Endometrial microvascular endothelial cells (primary cell): Measurements from ENCODE around the gene MACC1. TPM values are rescaled to one million over a fixed set of nuclear protein-coding genes. Genes with fewer than 3 reads are reported as not detected.

Experiments
- in situ Hi-C: cut with HindIII; loops from 2 replicates; pipeline ENCODE4 v1.10.0; 2017; ENCODE audit warnings: low sequenced_read_pairs, low pct_unique_long_range_greater_than_20kb; ENCODE audit errors: inconsistent ontology term
- total RNA-seq: library from RNA; depleted of rRNA; stranded (reverse); fragments of >200 nt; gene quantifications from one replicate; pipeline ENCODE4 v1.2.3, GENCODE V29; 2015; ENCODE audit errors: inconsistent ontology term

MACC1 gene, protein sequence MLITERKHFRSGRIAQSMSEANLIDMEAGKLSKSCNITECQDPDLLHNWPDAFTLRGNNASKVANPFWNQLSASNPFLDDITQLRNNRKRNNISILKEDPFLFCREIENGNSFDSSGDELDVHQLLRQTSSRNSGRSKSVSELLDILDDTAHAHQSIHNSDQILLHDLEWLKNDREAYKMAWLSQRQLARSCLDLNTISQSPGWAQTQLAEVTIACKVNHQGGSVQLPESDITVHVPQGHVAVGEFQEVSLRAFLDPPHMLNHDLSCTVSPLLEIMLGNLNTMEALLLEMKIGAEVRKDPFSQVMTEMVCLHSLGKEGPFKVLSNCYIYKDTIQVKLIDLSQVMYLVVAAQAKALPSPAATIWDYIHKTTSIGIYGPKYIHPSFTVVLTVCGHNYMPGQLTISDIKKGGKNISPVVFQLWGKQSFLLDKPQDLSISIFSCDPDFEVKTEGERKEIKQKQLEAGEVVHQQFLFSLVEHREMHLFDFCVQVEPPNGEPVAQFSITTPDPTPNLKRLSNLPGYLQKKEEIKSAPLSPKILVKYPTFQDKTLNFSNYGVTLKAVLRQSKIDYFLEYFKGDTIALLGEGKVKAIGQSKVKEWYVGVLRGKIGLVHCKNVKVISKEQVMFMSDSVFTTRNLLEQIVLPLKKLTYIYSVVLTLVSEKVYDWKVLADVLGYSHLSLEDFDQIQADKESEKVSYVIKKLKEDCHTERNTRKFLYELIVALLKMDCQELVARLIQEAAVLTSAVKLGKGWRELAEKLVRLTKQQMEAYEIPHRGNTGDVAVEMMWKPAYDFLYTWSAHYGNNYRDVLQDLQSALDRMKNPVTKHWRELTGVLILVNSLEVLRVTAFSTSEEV
- not detected for total RNA-seq

DNA sequence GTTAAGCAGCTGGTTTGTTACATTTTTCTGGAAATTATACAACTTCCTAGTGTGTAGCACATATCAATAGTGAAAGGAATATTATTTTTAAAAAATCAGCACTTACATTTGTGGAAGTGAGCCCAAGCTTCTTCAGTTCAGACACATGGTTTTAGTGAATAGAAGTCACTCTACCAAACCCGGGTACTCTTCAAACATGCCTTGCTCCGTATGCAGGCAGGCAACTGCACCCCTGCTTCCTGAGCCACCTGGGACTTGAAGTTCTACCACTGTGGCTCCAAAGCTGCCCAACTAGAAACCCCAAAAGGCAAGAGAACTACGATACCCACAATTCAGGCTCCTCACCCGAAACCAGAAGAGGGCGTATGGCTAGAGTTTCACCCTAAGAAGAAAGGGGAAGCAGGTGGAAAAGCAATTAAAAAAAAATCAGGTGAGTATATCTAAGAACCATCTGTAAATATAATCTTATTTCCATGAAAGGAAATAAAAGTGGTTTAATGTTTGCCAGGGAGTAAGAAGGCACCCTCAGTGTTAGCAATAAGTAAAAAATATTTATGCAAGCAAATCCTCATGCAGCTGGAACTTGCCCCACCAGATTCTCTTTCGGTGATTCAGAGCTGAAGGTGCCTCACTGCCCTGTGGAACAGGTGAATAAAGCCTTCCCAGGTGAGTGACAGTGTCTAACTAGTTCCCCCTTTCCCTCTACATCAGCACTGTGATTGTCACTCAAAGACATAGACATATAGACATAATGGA lies at the start of gene MACC1:
Gene MACC1, minus strand, starts transcription at position 192 of the 756 bp plus-strand sequence. CDS start 55,522 bp downstream, outside the sequence.
- in situ Hi-C loops = loop anchor here (25.0 kb wide), 1 partner anchor 95 kb away; no protein-coding TSS in a partner anchor

GRCh38 chr7:20264623-20265022 lies 47.4 kb upstream of the MACC1 start:
- in situ Hi-C loops = no loop called here

DNA sequence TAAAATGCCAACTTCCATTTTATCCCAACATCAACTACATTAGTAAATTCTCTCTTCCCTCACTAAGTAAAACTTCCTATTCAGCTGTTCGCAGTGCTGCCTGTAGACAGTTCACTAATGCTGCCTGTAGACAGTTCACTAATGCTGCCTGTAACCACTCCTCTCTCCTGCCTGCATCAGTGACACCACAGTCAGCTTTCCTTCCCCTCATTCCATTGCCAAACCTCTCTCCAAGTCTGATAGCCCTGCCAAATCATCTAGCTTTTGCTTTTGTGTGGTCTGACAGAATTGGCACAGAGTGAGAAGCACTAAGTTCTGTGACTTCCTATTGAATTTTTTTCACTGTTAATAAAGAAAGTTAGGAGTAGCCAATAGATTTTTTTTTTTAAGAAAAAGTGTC lies 43.0 kb upstream of the MACC1 start:
- in situ Hi-C loops = no loop called here

GRCh38 chr7:20257212-20257611 lies 40.0 kb upstream of the MACC1 start:
- in situ Hi-C loops = no loop called here

DNA sequence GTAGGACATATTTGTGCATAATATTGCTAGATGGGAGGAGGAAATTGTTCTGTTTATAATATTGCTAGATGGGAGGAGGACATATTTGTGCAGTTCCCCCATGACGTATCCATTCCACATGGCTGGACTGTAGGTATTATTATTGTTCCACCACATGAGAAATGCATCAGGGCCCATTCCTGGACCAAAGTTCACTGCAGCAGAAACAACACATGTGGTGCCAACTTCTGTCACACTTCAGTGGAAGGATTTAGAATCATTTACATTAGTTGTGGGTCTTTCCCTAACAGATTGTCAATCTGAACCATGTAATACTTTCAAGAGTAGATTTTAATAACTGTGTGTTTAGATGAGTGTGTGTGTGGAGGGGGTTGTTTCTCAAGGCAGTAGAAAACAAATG lies 32.7 kb upstream of the MACC1 start:
- in situ Hi-C loops = no loop called here

DNA sequence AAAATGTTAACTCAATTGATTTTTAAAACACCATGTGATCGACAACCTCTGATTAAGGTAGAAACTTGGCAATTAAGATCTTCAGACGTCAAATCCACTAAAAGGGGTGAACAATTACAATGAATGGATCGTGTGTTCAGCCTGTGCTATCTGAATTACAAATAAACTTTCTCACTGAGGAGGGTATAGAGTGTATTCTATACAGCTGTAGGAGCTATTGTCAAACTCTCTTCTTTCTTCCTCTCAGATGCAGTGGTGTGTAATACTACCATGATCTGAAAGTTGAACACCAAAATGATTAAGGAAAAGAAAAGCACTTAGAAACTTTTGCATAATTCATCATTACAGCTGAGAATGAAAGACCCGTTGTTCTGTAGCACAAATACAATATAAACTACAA lies 32.2 kb upstream of the MACC1 start:
- in situ Hi-C loops = no loop called here

GRCh38 chr7:20246236-20246635 lies 29.1 kb upstream of the MACC1 start:
- in situ Hi-C loops = no loop called here

DNA sequence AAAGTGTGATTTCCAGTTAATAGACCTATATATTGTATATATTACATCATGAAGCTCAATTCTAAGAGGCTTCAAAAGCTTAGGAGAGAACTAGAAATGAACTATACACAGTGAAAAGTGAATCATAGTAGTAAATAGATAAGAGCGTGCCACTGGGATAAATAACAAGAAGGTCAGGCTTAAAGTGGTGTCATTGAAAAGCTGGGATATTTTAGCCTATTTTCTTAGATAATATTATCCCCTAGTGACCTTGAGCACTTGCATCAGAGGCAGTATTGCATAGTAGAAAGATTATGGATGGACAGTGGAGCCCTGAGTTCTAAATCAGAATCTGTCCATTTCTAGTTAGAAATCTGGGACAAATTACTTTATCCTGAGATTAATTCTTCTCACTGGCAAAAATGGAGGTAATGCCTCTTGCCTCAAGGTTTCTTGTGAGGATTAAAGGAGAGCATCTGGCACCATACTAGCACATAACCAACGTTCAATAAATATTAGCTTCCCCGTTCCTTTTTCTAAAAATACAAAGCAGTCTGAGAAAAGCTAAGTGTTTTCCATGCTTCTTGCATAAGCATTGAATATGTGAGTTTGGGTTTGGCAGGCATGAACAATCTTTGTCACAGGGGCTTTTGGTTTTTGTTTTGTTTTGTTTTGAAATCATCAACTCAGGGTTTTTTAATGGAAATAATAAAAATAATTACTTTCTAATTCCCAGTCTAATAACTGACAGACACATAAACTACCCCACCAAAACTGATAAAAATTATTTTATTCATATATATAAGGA lies 27.3 kb upstream of the MACC1 start:
- in situ Hi-C loops = no loop called here

GRCh38 chr7:20241911-20242261 lies 24.7 kb upstream of the MACC1 start:
- in situ Hi-C loops = no loop called here

GRCh38 chr7:20241194-20241910 lies 24.2 kb upstream of the MACC1 start:
- in situ Hi-C loops = no loop called here

DNA sequence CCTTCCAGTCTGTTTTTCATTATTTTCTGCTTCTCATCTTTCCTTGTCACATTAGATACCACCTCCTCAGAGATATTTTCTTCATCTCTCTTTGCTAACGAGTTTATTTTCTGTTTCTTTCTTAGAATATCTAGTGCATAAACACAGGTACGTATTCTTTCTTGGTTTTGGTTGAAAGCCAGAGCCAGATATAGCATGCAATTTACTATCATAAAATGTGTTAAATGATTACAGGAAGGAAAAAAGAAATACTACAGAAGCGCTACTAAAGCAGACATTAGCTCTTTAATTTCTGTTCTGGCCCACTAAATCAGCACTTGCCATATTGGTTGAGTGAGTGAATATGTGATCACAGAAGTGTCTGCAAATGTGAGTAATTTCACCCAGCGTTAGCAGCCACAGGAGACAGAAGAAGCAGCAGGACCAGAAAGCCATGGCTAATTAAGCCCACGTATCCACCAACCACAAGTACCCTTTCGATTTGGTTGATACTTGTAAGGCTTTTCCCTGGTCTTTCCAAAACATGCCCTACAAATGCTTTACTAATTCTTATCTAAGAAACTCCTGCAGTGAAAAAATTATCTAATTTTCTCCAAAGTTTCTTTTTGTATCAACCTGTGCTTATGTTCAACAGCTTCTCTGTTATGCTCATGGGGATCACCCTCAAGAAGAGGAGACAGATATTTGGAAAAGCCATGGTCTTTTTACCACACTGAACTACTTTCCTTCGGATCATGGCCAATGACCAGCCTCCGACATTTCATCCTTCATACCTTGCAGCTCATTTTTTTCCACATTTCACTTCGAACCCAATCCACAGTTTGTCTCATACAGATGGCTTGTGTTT lies 23.1 kb upstream of the MACC1 start:
- in situ Hi-C loops = no loop called here

DNA sequence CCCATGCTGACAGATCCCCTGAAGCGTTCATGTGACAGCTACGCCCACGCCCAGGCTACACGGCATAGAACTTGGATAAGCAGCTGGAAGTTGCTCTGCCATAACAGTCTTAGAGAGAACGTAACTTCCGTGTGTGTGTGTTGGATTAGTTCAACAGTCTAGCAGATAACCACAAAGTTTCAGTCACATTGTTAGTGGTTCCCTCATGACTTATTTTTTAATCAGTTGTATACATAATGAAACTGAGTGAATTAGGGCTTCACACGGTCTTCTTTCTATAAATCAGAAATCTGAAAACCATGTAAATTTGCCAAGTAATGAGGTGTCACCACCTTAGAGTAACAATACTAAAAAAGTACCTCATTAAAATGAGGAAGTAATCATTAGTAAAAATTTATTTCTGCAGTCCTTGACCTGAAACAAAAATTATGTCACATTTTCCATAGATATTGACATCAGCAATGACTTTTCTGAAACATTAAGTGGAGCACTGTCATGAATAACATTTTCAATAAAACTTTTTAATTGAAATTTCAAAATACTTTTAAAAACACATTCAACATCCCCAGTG lies 21.7 kb upstream of the MACC1 start:
- in situ Hi-C loops = no loop called here

DNA sequence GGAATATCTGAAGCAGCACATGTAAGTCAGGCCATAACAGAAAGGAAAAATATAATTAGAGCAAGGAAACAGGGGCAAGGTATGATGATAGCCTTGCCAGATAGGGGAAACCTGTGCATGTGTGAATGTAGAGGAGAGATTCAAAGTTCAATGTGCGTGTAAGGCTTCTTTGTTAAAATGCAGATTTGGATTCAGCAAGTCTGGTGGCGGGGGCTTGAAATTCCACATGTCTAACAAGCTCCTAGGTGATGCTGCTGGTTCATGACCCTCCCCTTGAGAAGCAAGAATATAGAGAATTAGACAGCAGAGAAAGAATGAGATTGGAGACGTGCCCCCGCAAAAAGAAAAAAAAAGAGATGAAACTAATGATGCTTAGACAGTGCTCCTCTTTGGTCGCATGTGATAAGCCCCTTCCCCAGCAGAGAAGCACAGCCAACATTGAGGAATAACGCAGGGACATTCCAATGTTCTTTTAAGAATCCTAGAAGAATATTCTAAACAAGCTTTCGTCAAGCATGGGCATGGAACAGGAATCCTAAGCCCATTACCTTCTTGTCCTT lies 21.1 kb upstream of the MACC1 start:
- in situ Hi-C loops = no loop called here

DNA sequence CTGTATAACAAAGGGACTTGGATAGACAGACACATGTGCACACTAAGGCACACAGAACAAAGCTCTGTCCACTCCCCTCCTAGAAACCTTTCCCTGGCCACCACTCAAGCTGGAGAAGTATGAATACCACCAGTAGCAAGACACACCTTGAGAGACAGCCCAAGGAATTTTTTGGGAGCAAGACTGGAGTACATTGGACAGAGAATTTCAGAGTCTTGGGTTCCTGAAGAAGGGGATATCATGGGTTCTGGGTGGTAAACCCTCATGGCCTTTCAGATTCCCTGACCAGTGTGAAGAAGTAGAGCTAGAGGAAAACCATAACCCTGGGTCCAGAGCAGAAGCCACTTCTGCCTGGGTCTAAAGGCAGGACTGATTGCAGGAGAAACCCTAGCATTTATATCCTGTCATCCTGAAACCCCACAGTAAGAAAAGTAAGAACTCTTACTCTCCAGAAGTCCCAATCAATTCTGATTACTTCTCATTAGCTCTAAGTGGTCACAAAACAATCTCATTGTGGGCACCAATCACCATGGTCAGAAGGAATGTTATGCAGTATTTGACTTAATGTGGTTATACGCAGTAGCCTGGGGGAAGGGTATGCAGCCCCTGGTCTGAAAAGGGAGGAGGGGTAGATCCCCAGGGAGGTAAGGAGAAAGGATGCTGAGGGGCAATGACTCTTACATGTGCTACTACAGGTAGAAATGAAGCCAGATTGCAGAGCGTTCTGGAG lies 20.4 kb upstream of the MACC1 start:
- in situ Hi-C loops = no loop called here

- in situ Hi-C loops = no loop called here
Measured at GRCh38 chr7:20236790-20237189, 19.6 kb upstream of the MACC1 start.

GRCh38 chr7:20236043-20236442 lies 18.9 kb upstream of the MACC1 start:
- in situ Hi-C loops = no loop called here
